SJSA1 (cell line): ENCODE data around the gene COL23A1. TPM values are rescaled to one million over a fixed set of nuclear protein-coding genes. Genes with fewer than 3 reads are reported as not detected.
"Not testable (repeated sequence)": the region's sequence is repeated elsewhere in the genome, so short reads cannot be mapped to it uniquely, and the experiment has no call there.

ENCODE experiments used
- DNase-seq, 2 experiments: peaks; one replicate each; pipeline ENCODE4 v3.0.0-alpha.2; 2015 to 2020; ENCODE audit warnings: low spot score in 2 of 2, low read depth in 1 of 2
- H3K27ac ChIP-seq: fragments of 250-450 bp; sonication (Bioruptor Pico); 2 replicates; pipeline ENCODE4 v1.5.1; 2020; ENCODE audit warnings: mild to moderate bottlenecking, moderate library complexity
- H3K27me3 ChIP-seq: fragments of 250-450 bp; sonication (Bioruptor Pico); replicated peaks from 2 replicates; pipeline ENCODE4 v1.5.1; 2020; ENCODE audit warnings: mild to moderate bottlenecking, moderate library complexity
- H3K36me3 ChIP-seq: fragments of 250-450 bp; sonication (Bioruptor Pico); 2 replicates; pipeline ENCODE4 v1.5.1; 2020; ENCODE audit warnings: mild to moderate bottlenecking
- H3K4me1 ChIP-seq: fragments of 250-450 bp; sonication (Bioruptor Pico); replicated peaks from 2 replicates; pipeline ENCODE4 v1.6.1; 2021; ENCODE audit warnings: mild to moderate bottlenecking
- H3K4me3 ChIP-seq: fragments of 250-450 bp; sonication (Bioruptor Pico); 2 replicates; pipeline ENCODE4 v1.5.1; 2020; ENCODE audit warnings: mild to moderate bottlenecking
- H3K9me3 ChIP-seq: fragments of 250-450 bp; sonication (Bioruptor Pico); replicated peaks from 2 replicates; pipeline ENCODE4 v1.5.1; 2020; ENCODE audit warnings: mild to moderate bottlenecking
- total RNA-seq: library from RNA; depleted of rRNA; stranded (reverse); fragments of >200 nt; shearing (Covaris generic); gene quantifications from 2 replicates; pipeline ENCODE4 v1.2.3, GENCODE V29; 2014

COL23A1 gene
- total RNA-seq, 1 experiment from 2014 or later: not detected

DNA sequence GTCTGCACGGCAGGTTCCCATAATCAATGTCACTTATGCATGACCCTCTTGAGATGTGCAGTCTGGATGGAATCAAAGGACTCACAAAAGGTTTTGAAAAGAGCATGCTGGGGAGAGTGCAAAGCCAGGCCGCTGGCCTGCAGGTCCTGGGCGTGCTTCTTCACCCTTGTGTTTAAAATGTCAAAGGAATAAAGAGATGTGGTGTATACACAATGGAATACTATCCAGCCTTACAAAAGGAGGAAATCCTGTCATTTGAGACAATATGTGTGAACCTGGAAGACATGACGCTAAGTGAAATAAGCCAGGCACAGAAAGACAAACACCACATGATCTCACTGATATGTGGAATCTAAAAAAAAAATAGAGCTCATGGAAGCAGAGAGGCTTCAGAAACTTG, 220.1 kb downstream of the COL23A1 start:
- no peak for DNase-seq
- H3K4me1 ChIP-seq: no peaks in the 10 kb centered on the region
- H3K36me3 ChIP-seq: no peaks in the 10 kb centered on the region
- no peaks in the 10 kb centered on the region for H3K27me3 ChIP-seq
- peaks cover 64% of the 10 kb centered on the region for H3K9me3 ChIP-seq
- no peak overlapping the region for H3K4me3 ChIP-seq
- H3K27ac ChIP-seq: no peak overlapping the region

- H3K4me3 ChIP-seq, H3K27me3 ChIP-seq, H3K27ac ChIP-seq, H3K36me3 ChIP-seq, H3K4me1 ChIP-seq, DNase-seq: not testable (repeated sequence)
- H3K9me3 ChIP-seq: peaks cover 67% of the 10 kb centered on the region
These were observed 220.7 kb downstream of the COL23A1 start for GRCh38 chr5:178369469-178369868.

- Histone ChIP-seq H3K36me3 (no peaks in the 10 kb centered on the region), H3K9me3 (peaks cover 65% of the 10 kb centered on the region), H3K27ac (no peak overlapping the region), H3K4me3 (no peak overlapping the region), H3K27me3 (no peaks in the 10 kb centered on the region), H3K4me1 (no peaks in the 10 kb centered on the region)
- DNase-seq: no peak
These were observed 221.4 kb downstream of the COL23A1 start for GRCh38 chr5:178368716-178369300.

GRCh38 chr5:178368274-178368673, 221.9 kb downstream of the COL23A1 start:
- no peak overlapping the region for H3K4me3 ChIP-seq
- no peaks in the 10 kb centered on the region for H3K36me3 ChIP-seq
- no peak overlapping the region for H3K27ac ChIP-seq
- no peak for DNase-seq
- H3K4me1 ChIP-seq: no peaks in the 10 kb centered on the region
- no peaks in the 10 kb centered on the region for H3K27me3 ChIP-seq
- H3K9me3 ChIP-seq: peaks cover 69% of the 10 kb centered on the region

DNA sequence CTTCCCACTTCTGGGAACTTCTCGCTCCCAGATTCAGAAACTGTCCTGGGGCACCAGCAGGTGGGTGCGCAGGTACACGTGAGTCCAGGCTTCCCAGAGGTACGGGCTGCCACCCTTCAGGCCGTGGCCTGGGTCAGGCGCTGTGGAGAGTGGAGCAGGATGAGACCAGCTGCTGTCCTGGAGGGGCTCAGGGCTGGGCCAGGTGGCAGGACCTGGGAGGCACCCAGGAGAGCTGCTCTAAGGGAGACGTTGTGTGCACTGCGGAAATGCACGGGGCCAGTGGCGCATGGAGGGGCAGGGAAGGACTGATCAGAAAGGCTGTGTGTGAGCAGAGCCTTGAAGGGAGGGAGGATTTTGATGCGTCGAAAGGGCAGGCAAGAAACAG, 222.5 kb downstream of the COL23A1 start:
- DNase-seq: no peak
- Histone ChIP-seq H3K36me3 (no peaks in the 10 kb centered on the region), H3K4me1 (no peaks in the 10 kb centered on the region), H3K9me3 (peaks cover 72% of the 10 kb centered on the region), H3K4me3 (no peak overlapping the region), H3K27me3 (no peaks in the 10 kb centered on the region), H3K27ac (no peak overlapping the region)

GRCh38 chr5:178366998-178367735, 223.0 kb downstream of the COL23A1 start:
- Histone ChIP-seq H3K36me3 (no peaks in the 10 kb centered on the region), H3K4me1 (no peaks in the 10 kb centered on the region), H3K9me3 (peaks cover 74% of the 10 kb centered on the region), H3K27me3 (no peaks in the 10 kb centered on the region), H3K27ac (no peak overlapping the region), H3K4me3 (no peak overlapping the region)
- no peak for DNase-seq

DNA sequence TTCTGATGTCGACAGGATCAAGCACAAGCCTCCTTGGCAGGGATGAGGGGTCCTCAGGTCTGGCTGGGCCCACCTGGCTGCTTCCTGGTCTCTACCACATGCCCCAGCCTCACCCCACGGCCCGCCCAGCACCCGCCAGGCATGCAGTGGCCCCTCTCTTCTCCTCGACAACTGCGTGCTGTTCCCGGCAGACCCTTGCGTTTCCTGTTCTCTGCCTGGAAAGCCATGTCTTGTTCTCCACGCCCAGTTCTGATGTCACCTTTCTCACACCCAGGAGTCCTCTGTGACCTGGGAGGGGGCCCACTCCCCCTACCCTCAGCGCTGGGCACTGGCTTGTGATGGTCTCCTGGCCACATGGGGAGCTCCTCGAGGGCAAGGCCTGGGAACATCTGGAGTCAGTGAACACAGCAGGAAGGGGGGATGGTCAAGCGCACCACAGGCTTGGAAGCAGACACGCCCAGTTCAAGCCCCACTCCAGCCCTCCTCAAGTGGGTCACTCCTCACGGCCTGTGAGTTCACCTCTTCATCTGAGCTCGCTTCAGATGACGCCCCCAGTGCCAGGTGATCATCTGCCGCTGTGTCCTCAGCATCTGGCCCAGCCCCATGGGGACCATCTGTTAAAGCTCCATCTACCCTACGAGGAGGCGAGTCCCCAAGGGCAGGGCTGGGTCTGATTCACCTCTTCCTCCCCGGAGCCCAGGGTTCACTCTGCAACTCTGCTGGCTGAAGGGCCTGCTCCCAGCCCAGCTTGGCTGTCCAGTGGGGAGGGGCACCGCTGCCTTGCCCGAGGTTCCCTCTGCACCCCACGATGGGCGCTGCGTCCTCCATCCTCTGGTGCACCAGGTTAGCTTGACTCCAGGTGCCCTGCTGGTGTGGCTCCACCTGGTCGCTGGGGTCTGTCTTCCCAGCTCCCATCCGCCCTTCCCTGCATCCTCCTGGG, 224.4 kb downstream of the COL23A1 start:
- peaks cover 76% of the 10 kb centered on the region for H3K9me3 ChIP-seq
- H3K27me3 ChIP-seq: no peaks in the 10 kb centered on the region
- no peaks in the 10 kb centered on the region for H3K4me1 ChIP-seq
- no peaks in the 10 kb centered on the region for H3K36me3 ChIP-seq
- no peak overlapping the region for H3K4me3 ChIP-seq
- no peak overlapping the region for H3K27ac ChIP-seq
- DNase-seq: no peak

DNA sequence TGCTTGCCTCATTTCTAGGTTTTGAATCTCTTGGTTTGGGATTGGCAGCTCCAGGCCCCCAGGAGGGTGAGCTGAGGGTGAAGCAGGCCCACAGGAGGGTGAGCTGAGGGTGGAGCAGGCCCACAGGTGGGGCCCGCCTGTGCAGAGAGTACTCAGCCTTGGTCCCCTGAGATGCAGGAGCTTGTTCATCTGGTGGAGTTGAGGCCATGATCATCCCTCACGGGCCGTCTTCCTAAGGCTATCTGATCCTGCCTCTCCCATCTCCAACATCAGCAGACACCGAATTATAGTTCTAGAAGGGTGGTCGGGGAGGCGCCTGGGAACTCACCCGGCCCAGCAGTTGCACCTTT, 225.9 kb downstream of the COL23A1 start:
- H3K9me3 ChIP-seq: peaks cover 71% of the 10 kb centered on the region
- H3K27me3 ChIP-seq: no peaks in the 10 kb centered on the region
- no peaks in the 10 kb centered on the region for H3K4me1 ChIP-seq
- no peaks in the 10 kb centered on the region for H3K36me3 ChIP-seq
- no peak for DNase-seq
- no peak overlapping the region for H3K4me3 ChIP-seq
- no peak overlapping the region for H3K27ac ChIP-seq

GRCh38 chr5:178363501-178364325, 226.5 kb downstream of the COL23A1 start:
- no peak for DNase-seq
- H3K9me3 ChIP-seq: peaks cover 65% of the 10 kb centered on the region
- H3K4me1 ChIP-seq: no peaks in the 10 kb centered on the region
- no peaks in the 10 kb centered on the region for H3K36me3 ChIP-seq
- no peak overlapping the region for H3K27ac ChIP-seq
- no peaks in the 10 kb centered on the region for H3K27me3 ChIP-seq
- no peak overlapping the region for H3K4me3 ChIP-seq

- Histone ChIP-seq H3K27me3 (no peaks in the 10 kb centered on the region), H3K4me1 (no peaks in the 10 kb centered on the region), H3K4me3 (no peak overlapping the region), H3K9me3 (peaks cover 64% of the 10 kb centered on the region), H3K27ac (no peak overlapping the region), H3K36me3 (no peaks in the 10 kb centered on the region)
- DNase-seq: no peak
These were observed 228.3 kb downstream of the COL23A1 start for GRCh38 chr5:178361657-178362445.

- Histone ChIP-seq H3K36me3 (no peaks in the 10 kb centered on the region), H3K27me3 (no peaks in the 10 kb centered on the region), H3K4me1 (no peaks in the 10 kb centered on the region)
These were observed 229.3 kb downstream of the COL23A1 start for GRCh38 chr5:178360926-178361235.

DNA sequence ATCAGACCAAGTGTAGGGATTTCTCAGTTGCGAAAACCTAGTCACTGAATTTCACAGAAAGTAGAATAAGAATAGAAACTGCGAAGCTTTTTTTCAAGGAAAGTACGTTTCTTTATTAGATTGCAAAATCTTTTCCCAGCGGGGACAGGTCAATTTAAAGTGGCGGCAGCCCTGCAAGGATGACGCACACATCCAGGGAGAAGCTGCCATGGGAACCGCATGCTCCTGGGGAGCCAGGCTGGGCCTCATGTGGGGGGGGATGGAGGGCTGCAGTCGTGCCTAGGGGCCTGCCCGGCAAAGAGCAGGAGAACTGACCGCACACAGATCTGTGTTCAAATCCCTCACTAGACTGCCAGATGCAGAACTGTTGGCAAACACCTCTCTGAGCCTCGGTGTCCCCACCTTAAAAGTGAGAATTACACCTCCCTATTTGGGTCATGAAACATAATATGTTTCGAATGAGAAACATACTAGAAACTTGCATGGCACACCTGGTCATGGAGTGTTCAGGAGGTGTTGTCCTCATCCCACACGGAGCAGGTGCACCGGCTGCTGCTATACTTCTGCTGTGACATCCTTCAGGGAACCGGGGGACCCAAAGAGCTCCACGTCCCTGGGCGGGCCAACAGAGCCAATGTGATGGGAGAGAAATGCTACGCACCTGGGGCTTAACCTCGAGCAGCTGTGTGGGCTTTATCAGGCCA, 229.8 kb downstream of the COL23A1 start:
- Histone ChIP-seq H3K36me3 (no peaks in the 10 kb centered on the region), H3K4me3 (no peak overlapping the region), H3K4me1 (no peaks in the 10 kb centered on the region), H3K27ac (no peak overlapping the region), H3K27me3 (no peaks in the 10 kb centered on the region), H3K9me3 (peaks cover 52% of the 10 kb centered on the region)
- DNase-seq: no peak

More at GRCh38 chr5:178360926-178361235, 229.3 kb downstream of the COL23A1 start:
- Histone ChIP-seq H3K9me3 (peaks cover 57% of the 10 kb centered on the region), H3K27ac (no peak overlapping the region), H3K4me3 (no peak overlapping the region)
- DNase-seq: no peak
